Aorta (tissue), 5 donors: Measurements from ENCODE around the gene BRCA1. TPM values are rescaled to one million over a fixed set of nuclear protein-coding genes. Genes with fewer than 3 reads are reported as not detected.
"Not testable (repeated sequence)": the region's sequence is repeated elsewhere in the genome, so short reads cannot be mapped to it uniquely, and the experiment has no call there.

Source experiments
- ATAC-seq: fragments of 200-7000 bp; cut with Tn5 transposase; one replicate; pipeline ENCODE4 v1.9.1; 2022; ENCODE audit warnings: moderate library complexity; ENCODE audit not compliant: low FRiP score
- DNase-seq, 2 donors: peaks; one replicate each; pipeline ENCODE4 v3.0.0-alpha.2; 2020
- H3K27ac ChIP-seq, 2 donors: one replicate each; pipeline ENCODE4 v1.5.1; 2013; ENCODE audit warnings: low read length in 2 of 2, mild to moderate bottlenecking in 2 of 2, moderate library complexity in 2 of 2, control low read depth in 1 of 2, inconsistent platforms in 1 of 2, low read depth in 1 of 2
- H3K27me3 ChIP-seq, 2 donors: one replicate each; pipeline ENCODE4 v1.6.1; 2013; ENCODE audit warnings: control low read depth in 1 of 2, low read length in 1 of 2, mild to moderate bottlenecking in 1 of 2, moderate library complexity in 1 of 2; ENCODE audit not compliant: insufficient read depth in 2 of 2, control insufficient read depth in 1 of 2
- H3K36me3 ChIP-seq, 2 donors: one replicate each; pipeline ENCODE4 v1.6.1; 2013; ENCODE audit warnings: control low read depth in 1 of 2, low read length in 1 of 2, mild to moderate bottlenecking in 1 of 2; ENCODE audit not compliant: insufficient read depth in 2 of 2, control insufficient read depth in 1 of 2
- H3K4me1 ChIP-seq, 2 donors: one replicate each; pipeline ENCODE4 v1.6.1; 2013; ENCODE audit warnings: low read length in 2 of 2, control low read depth in 1 of 2, mild to moderate bottlenecking in 1 of 2, moderate library complexity in 1 of 2; ENCODE audit not compliant: insufficient read depth in 2 of 2, control insufficient read depth in 1 of 2
- H3K4me3 ChIP-seq, 2 donors: one replicate each; pipeline ENCODE4 v1.5.1; 2013; ENCODE audit warnings: low read length in 2 of 2, control low read depth in 1 of 2, mild to moderate bottlenecking in 1 of 2
- H3K9me3 ChIP-seq: one replicate; pipeline ENCODE4 v1.6.1; 2013; ENCODE audit warnings: mild to moderate bottlenecking, low read length; ENCODE audit not compliant: control insufficient read depth
- WGBS, 2 donors: extraction: QIAGEN DNeasy Blood & Tissue Kit; methylation state at CpG; one replicate each; pipeline ENCODE4 v1.1.7; 2013; 5-methylcytosine and 5-hydroxymethylcytosine counted together
- intact Hi-C, 2 donors: fragments of 100-400 bp; cut with DNase I; formaldehyde crosslinking; loops; one replicate each; pipeline versions ENCODE4 v1.14.2 to v1.15.0; 2022
- polyA plus RNA-seq, 2 donors: library from polyadenylated mRNA; stranded (reverse); fragments of 200-250 nt; gene quantifications; one replicate each; pipeline ENCODE4 v1.2.3, GENCODE V29; 2013
- total RNA-seq, 2 donors: library from RNA; stranded (reverse); fragmentation: NEBNext Ultra II Directional; extraction: Animal tissue kit (Norgen Biotek cat#: 25700); gene quantifications; one replicate each; pipeline ENCODE4 v1.2.1, GENCODE V29; 2021
- donor health status: healthy with polysubstance abuse.
- donor health status: Bipolar disorder and iron deficiency.
- donor health status: DM: no; HTN: no; CAD: no.
- donor health status: DM: no; HTN: no; CAD: no.
- donor health status: DM: yes; HTN: yes; CAD: no.

The BRCA1 gene
- total and polyA plus RNA-seq, 4 donors = 0.38 to 6.6 (median 3.2) TPM

- Histone ChIP-seq H3K9me3 (no peaks in the 10 kb centered on the region), H3K36me3 (no peaks in the 10 kb centered on the region), H3K4me1 (no peaks in the 10 kb centered on the region), H3K27ac (peak overlapping the region in 1 of 2 donors; percentile 72), H3K27me3 (no peaks in the 10 kb centered on the region), H3K4me3 (peak overlapping the region; percentile 67 to 75)
- DNase-seq = peak in 1 of 2 donors; percentile 74
- intact Hi-C loops = loop anchor here (2.0 to 5.0 kb wide), 4 partner anchors 45 to 101 kb away; partner anchors contain the start of genes NBR1 (in 2 of the 2) and RND2 (in 2 of the 2)
- WGBS, 2 donors = 81 to 83% methylated on average over 56 to 59 of the region's 59 CpGs
- no peak for ATAC-seq
These were observed 1.1 kb upstream of the BRCA1 start for GRCh38 chr17:43125967-43126910.

- no peak overlapping the region for H3K4me3 ChIP-seq
- intact Hi-C loops = no loop called here
- ATAC-seq (no peak), DNase-seq (no peak)
- H3K27me3 ChIP-seq = no peaks in the 10 kb centered on the region
- WGBS, 2 donors = 67 to 68% methylated on average over 14 of the region's 14 CpGs
- H3K36me3 ChIP-seq = no peaks in the 10 kb centered on the region
- no peaks in the 10 kb centered on the region for H3K9me3 ChIP-seq
- no peaks in the 10 kb centered on the region for H3K4me1 ChIP-seq
- H3K27ac ChIP-seq = no peak overlapping the region
These were observed 6.2 kb downstream of the BRCA1 start for GRCh38 chr17:43118679-43119615.

- Histone ChIP-seq H3K27me3 (no peaks in the 10 kb centered on the region), H3K9me3 (no peaks in the 10 kb centered on the region), H3K4me3 (no peak overlapping the region), H3K27ac (no peak overlapping the region), H3K36me3 (no peaks in the 10 kb centered on the region), H3K4me1 (no peaks in the 10 kb centered on the region)
- no peak for DNase-seq
- WGBS, 2 donors = 65 to 70% methylated on average over 2 of the region's 2 CpGs
- intact Hi-C loops = no loop called here
- no peak for ATAC-seq
These were observed 11.0 kb downstream of the BRCA1 start for GRCh38 chr17:43114151-43114552.

- Histone ChIP-seq H3K4me1 (no peaks in the 10 kb centered on the region), H3K9me3 (no peaks in the 10 kb centered on the region), H3K36me3 (no peaks in the 10 kb centered on the region), H3K4me3 (no peak overlapping the region), H3K27me3 (no peaks in the 10 kb centered on the region), H3K27ac (no peak overlapping the region)
- intact Hi-C loops = no loop called here
- no peak for ATAC-seq
- 94 to 95% methylated on average over 1 of the region's 1 CpG for WGBS, 2 donors
- no peak for DNase-seq
These were observed 18.6 kb downstream of the BRCA1 start for GRCh38 chr17:43106552-43106951.

GRCh38 chr17:43105146-43105545 lies 20.0 kb downstream of the BRCA1 start:
- intact Hi-C loops = no loop called here
- Histone ChIP-seq H3K4me1 (no peaks in the 10 kb centered on the region), H3K9me3 (no peaks in the 10 kb centered on the region), H3K36me3 (no peaks in the 10 kb centered on the region), H3K27me3 (no peaks in the 10 kb centered on the region), H3K27ac (no peak overlapping the region), H3K4me3 (no peak overlapping the region)
- no peak for ATAC-seq
- DNase-seq = no peak

GRCh38 chr17:43104665-43105064 lies 20.5 kb downstream of the BRCA1 start:
- no peak for ATAC-seq
- Histone ChIP-seq H3K36me3 (no peaks in the 10 kb centered on the region), H3K9me3 (no peaks in the 10 kb centered on the region), H3K27ac (no peak overlapping the region), H3K4me3 (no peak overlapping the region), H3K27me3 (no peaks in the 10 kb centered on the region), H3K4me1 (no peaks in the 10 kb centered on the region)
- intact Hi-C loops = no loop called here
- 72 to 78% methylated on average over 3 of the region's 3 CpGs for WGBS, 2 donors
- no peak for DNase-seq

GRCh38 chr17:43095364-43095763 lies 29.8 kb downstream of the BRCA1 start:
- not testable (repeated sequence) for H3K27ac ChIP-seq, H3K27me3 ChIP-seq, H3K4me3 ChIP-seq, H3K9me3 ChIP-seq, DNase-seq, H3K36me3 ChIP-seq, ATAC-seq
- H3K4me1 ChIP-seq = peaks cover 2 to 18% of the 10 kb centered on the region in 2 donors
- 86 to 89% methylated on average over 5 of the region's 5 CpGs for WGBS, 2 donors
- intact Hi-C loops = loop anchor here in 1 of 2 donors (10.0 kb wide), 1 partner anchor 79 kb away; the partner anchor contains the start of gene NBR1

- peak overlapping the region in 1 of 2 donors; percentile 87 for H3K27ac ChIP-seq
- H3K9me3 ChIP-seq = no peaks in the 10 kb centered on the region
- intact Hi-C loops = loop anchor here in 1 of 2 donors (5.0 to 10.0 kb wide), 2 partner anchors 67 to 81 kb away; partner anchors contain the start of genes NBR1 and RND2
- DNase-seq (no peak), ATAC-seq (no peak)
- WGBS, 2 donors = 29 to 32% methylated on average over 4 of the region's 4 CpGs
- H3K4me3 ChIP-seq = no peak overlapping the region
- H3K4me1 ChIP-seq = peaks cover 2 to 18% of the 10 kb centered on the region in 2 donors
- H3K27me3 ChIP-seq = no peaks in the 10 kb centered on the region
- H3K36me3 ChIP-seq = no peaks in the 10 kb centered on the region
These were observed 30.9 kb downstream of the BRCA1 start for GRCh38 chr17:43094129-43094835.
